ENCODE data around the gene PRR5L.

GRCh38 chr11:36343436-36343835 lies 47.3 kb downstream of the PRR5L start:
- TF ChIP-seq EP300 (IDR thresholded peaks at IDR 0.05) (no peak), CTCF (IDR thresholded peaks at IDR 0.05) (no peak)

All from sigmoid colon (tissue), 4 donors.